Adrenal gland (tissue), 12 donors: ENCODE data around the gene DAGLB. TPM values are rescaled to one million over a fixed set of nuclear protein-coding genes. Genes with fewer than 3 reads are reported as not detected.

Experiments used
- DNase-seq, 7 donors: peaks; one replicate each; pipeline ENCODE4 v3.0.0-alpha.2; 2019 to 2020
- H3K27ac ChIP-seq, 5 donors: fragments of 200-600 bp; sonication (generic) in 4 of 5; 1 replicate in 3 of 5; 2 replicates in 2 of 5; pipeline versions ENCODE4 v1.5.1 to v1.8.0; 2016 to 2020; ENCODE audit warnings: mild to moderate bottlenecking in 1 of 5
- H3K27me3 ChIP-seq: fragments of 200-600 bp; 2 replicates; pipeline ENCODE4 v1.8.0; 2021
- H3K36me3 ChIP-seq, 2 donors: fragments of 200-600 bp; replicated peaks in 1 of 2; 1 replicate in 1 of 2; 2 replicates in 1 of 2; pipeline versions ENCODE4 v1.5.1 to v1.8.0; 2018 to 2022
- H3K4me1 ChIP-seq, 2 donors: fragments of 200-600 bp; replicated peaks in 1 of 2; 1 replicate in 1 of 2; 2 replicates in 1 of 2; pipeline versions ENCODE4 v1.5.1 to v1.8.0; 2018 to 2021
- H3K4me3 ChIP-seq, 4 donors: fragments of 200-600 bp; sonication (generic) in 3 of 4; one replicate each; pipeline ENCODE4 v1.5.1; 2016 to 2018
- H3K9me3 ChIP-seq, 3 donors: fragments of 200-600 bp; sonication (generic) in 1 of 3; replicated peaks in 1 of 3; 1 replicate in 2 of 3; 2 replicates in 1 of 3; pipeline versions ENCODE4 v1.5.1 to v1.8.0; 2016 to 2021
- POLR2A ChIP-seq, 2 donors: fragments of 450-650 bp; IDR thresholded peaks; one replicate each; pipeline ENCODE4 v1.6.1; 2017; ENCODE audit warnings: antibody characterized with exemption in 2 of 2, mild to moderate bottlenecking in 2 of 2, moderate library complexity in 1 of 2
- WGBS, 4 donors: extraction: QIAGEN DNeasy Blood & Tissue Kit in 2 of 4; methylation state at CpG; one replicate each; pipeline versions ENCODE4 v1.1.5 to v1.1.7; 2013 to 2017; 5-methylcytosine and 5-hydroxymethylcytosine counted together
- intact Hi-C, 2 donors: fragments of 100-400 bp; cut with DNase I; formaldehyde crosslinking; loops; one replicate each; pipeline versions ENCODE4 v1.14.1 to v1.15.0; 2022 to 2023
- polyA plus RNA-seq, 3 donors: library from polyadenylated mRNA; stranded (reverse); fragments of 200-250 nt in 2 of 3; fragments of 350-450 nt in 1 of 3; fragmentation: Illumina TruSeq in 1 of 3; extraction: RNeasy Lipid Tissue Mini Kit (QIAGEN cat#74804) in 1 of 3; gene quantifications; one replicate each; pipeline ENCODE4 v1.2.3, GENCODE V29; 2013 to 2014
- total RNA-seq, 9 donors: library from RNA; depleted of rRNA in 4 of 9; stranded (reverse); fragments of >200 nt in 4 of 9; fragments of 120-200 nt in 1 of 9; fragmentation: NEBNext Ultra II Directional in 1 of 9; extraction: Animal tissue kit (Norgen Biotek cat#: 25700) in 1 of 9; gene quantifications; one replicate each; pipeline versions ENCODE4 v1.1.0 to v1.2.4, GENCODE V29; 2013 to 2023
- TF ChIP-seq, protein P1 (sequence below), 6 experiments: fragments of 450-650 bp in 4 of 6; fragments of 200-600 bp in 2 of 6; sonication (generic) in 1 of 6; IDR thresholded peaks; 1 replicate in 5 of 6; 2 replicates in 1 of 6; pipeline versions ENCODE4 v1.5.1 to v1.8.0; 2016 to 2021; ENCODE audit warnings: antibody characterized with exemption in 6 of 6, mild to moderate bottlenecking in 2 of 6, moderate library complexity in 1 of 6
- donor health status: healthy with polysubstance abuse.
- donor health status: Bipolar disorder and iron deficiency.
- donor health status: DM: yes; HTN: yes; CAD: no.
- donor health status: DM: no; HTN: no; CAD: no.
- donor health status: DM: no; HTN: no; CAD: no.
- donor health status: DM: yes; HTN: yes; CAD: no.

DAGLB gene
- total and polyA plus RNA-seq, 12 donors, result 19.8 to 56.7 (median 36.7) TPM

GRCh38 chr7:6481445-6481844 lies 33.7 kb upstream of the DAGLB start:
- Histone ChIP-seq H3K9me3 (no peaks in the 10 kb centered on the region), H3K27ac (no peak overlapping the region), H3K36me3 (peaks cover 0 to 8% of the 10 kb centered on the region in 2 donors), H3K4me1 (peaks cover 0 to 60% of the 10 kb centered on the region in 2 donors), H3K4me3 (peak overlapping the region in 1 of 4 donors; percentile 100), H3K27me3 (no peaks in the 10 kb centered on the region)
- TF ChIP-seq, protein P1, sequence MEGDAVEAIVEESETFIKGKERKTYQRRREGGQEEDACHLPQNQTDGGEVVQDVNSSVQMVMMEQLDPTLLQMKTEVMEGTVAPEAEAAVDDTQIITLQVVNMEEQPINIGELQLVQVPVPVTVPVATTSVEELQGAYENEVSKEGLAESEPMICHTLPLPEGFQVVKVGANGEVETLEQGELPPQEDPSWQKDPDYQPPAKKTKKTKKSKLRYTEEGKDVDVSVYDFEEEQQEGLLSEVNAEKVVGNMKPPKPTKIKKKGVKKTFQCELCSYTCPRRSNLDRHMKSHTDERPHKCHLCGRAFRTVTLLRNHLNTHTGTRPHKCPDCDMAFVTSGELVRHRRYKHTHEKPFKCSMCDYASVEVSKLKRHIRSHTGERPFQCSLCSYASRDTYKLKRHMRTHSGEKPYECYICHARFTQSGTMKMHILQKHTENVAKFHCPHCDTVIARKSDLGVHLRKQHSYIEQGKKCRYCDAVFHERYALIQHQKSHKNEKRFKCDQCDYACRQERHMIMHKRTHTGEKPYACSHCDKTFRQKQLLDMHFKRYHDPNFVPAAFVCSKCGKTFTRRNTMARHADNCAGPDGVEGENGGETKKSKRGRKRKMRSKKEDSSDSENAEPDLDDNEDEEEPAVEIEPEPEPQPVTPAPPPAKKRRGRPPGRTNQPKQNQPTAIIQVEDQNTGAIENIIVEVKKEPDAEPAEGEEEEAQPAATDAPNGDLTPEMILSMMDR (IDR thresholded peaks at IDR 0.05), result no peak
- 74 to 85% (median 79%) methylated on average over 6 of the region's 6 CpGs for WGBS, 4 donors
- intact Hi-C loops, result no loop called here
- DNase-seq, result no peak

DNA sequence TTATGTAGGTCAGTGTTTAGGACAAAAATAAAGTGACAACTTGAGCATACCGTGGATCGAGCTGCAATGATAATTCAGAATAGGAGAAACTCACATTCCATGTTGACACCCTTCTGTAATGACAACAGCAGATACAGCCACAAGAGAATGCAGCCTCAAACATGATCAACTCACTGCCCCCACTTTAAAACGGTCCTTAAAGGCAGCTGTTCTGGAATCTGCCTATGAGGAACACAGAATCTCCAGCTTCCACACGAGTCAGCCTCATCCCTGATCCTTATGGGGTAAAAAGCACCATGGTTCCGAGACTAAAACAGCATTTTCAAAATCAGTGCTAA lies 32.5 kb upstream of the DAGLB start:
- intact Hi-C loops, result no loop called here
- H3K4me1 ChIP-seq, result peaks cover 0 to 67% of the 10 kb centered on the region in 2 donors

DNA sequence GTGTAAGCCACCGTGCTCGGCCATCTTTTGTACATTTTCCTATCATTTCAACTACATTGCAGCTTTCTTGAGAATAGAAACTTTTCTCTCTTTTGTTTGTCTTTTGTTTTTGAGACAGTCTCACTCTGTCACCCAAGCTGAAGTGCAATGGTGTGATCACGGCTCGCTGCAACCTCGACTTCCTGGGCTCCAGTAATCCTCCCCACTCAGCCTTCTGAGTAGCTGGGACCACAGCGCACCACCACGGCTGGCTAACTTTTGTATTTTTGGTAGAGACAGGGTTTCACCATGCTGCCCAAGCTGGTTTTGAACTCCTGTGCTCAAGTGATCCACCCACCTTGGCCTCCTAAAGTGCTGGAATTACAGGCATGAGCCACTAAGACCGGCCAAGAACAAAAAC lies 31.3 kb upstream of the DAGLB start:
- H3K36me3 ChIP-seq, result peaks cover 0 to 9% of the 10 kb centered on the region in 2 donors
- intact Hi-C loops, result no loop called here
- no peak for TF ChIP-seq POLR2A (IDR thresholded peaks at IDR 0.05)
- TF ChIP-seq, protein P1 (IDR thresholded peaks at IDR 0.05), result no peak
- DNase-seq, result no peak
- no peak overlapping the region for H3K27ac ChIP-seq
- WGBS, 4 donors, result 87 to 93% (median 91%) methylated on average over 8 of the region's 8 CpGs
- H3K9me3 ChIP-seq, result no peaks in the 10 kb centered on the region
- H3K4me3 ChIP-seq, result no peak overlapping the region
- H3K4me1 ChIP-seq, result peaks cover 0 to 67% of the 10 kb centered on the region in 2 donors
- H3K27me3 ChIP-seq, result no peaks in the 10 kb centered on the region

More for the DNA sequence above, 32.5 kb upstream of the DAGLB start:
- 35 to 49% (median 47%) methylated on average over 5 of the region's 5 CpGs for WGBS, 4 donors
- TF ChIP-seq, protein P1 (IDR thresholded peaks at IDR 0.05), result no peak
- no peak for TF ChIP-seq POLR2A (IDR thresholded peaks at IDR 0.05)
- H3K36me3 ChIP-seq, result peaks cover 0 to 8% of the 10 kb centered on the region in 2 donors
- H3K27ac ChIP-seq, result no peak overlapping the region
- H3K9me3 ChIP-seq, result no peaks in the 10 kb centered on the region
- H3K4me3 ChIP-seq, result no peak overlapping the region
- DNase-seq, result no peak
- no peaks in the 10 kb centered on the region for H3K27me3 ChIP-seq

GRCh38 chr7:6478186-6478585 lies 30.4 kb upstream of the DAGLB start:
- H3K36me3 ChIP-seq, result peaks cover 0 to 15% of the 10 kb centered on the region in 2 donors
- DNase-seq, result no peak
- intact Hi-C loops, result no loop called here
- 95 to 98% (median 97%) methylated on average over 7 of the region's 7 CpGs for WGBS, 4 donors
- no peaks in the 10 kb centered on the region for H3K9me3 ChIP-seq
- H3K4me1 ChIP-seq, result peaks cover 0 to 69% of the 10 kb centered on the region in 2 donors
- TF ChIP-seq, protein P1 (IDR thresholded peaks at IDR 0.05), result no peak
- TF ChIP-seq POLR2A (IDR thresholded peaks at IDR 0.05), result no peak
- H3K27ac ChIP-seq, result no peak overlapping the region
- H3K27me3 ChIP-seq, result no peaks in the 10 kb centered on the region
- no peak overlapping the region for H3K4me3 ChIP-seq
